Liver (tissue), 9 donors: Measurements from ENCODE around the gene ANAPC5. TPM values are rescaled to one million over a fixed set of nuclear protein-coding genes. Genes with fewer than 3 reads are reported as not detected.
A peak's percentile ranks its signal among the peaks of the same experiment; 100 is the strongest.

ENCODE experiments used
- DNase-seq: peaks from one replicate; pipeline ENCODE4 v3.0.0-alpha.2; 2017; ENCODE audit warnings: low spot score
- H3K27ac ChIP-seq, 2 donors: one replicate each; pipeline ENCODE4 v1.7.0; 2013; ENCODE audit warnings: inconsistent platforms in 2 of 2, low read length in 2 of 2, control low read depth in 1 of 2, low read depth in 1 of 2, mild to moderate bottlenecking in 1 of 2
- H3K27me3 ChIP-seq, 4 donors: one replicate each; pipeline versions ENCODE4 v1.6.1 to v1.7.0; 2013; ENCODE audit warnings: low read length in 3 of 4, inconsistent platforms in 1 of 4, mild to moderate bottlenecking in 1 of 4, moderate library complexity in 1 of 4; ENCODE audit not compliant: control insufficient read depth in 4 of 4, insufficient read depth in 4 of 4
- H3K36me3 ChIP-seq, 4 donors: one replicate each; pipeline versions ENCODE4 v1.6.1 to v1.7.0; 2013; ENCODE audit warnings: low read length in 3 of 4, mild to moderate bottlenecking in 3 of 4, low read depth in 1 of 4, moderate library complexity in 1 of 4; ENCODE audit not compliant: control insufficient read depth in 4 of 4, insufficient read depth in 3 of 4
- H3K4me1 ChIP-seq, 4 donors: one replicate each; pipeline versions ENCODE4 v1.6.1 to v1.7.0; 2013; ENCODE audit warnings: low read length in 3 of 4, mild to moderate bottlenecking in 3 of 4, moderate library complexity in 1 of 4; ENCODE audit not compliant: control insufficient read depth in 4 of 4, insufficient read depth in 4 of 4
- H3K4me3 ChIP-seq, 3 donors: one replicate each; pipeline versions ENCODE4 v1.6.1 to v1.7.0; 2013; ENCODE audit warnings: low read length in 3 of 3, control low read depth in 1 of 3, low read depth in 1 of 3, mild to moderate bottlenecking in 1 of 3
- H3K9ac ChIP-seq, 2 donors: one replicate each; pipeline ENCODE4 v1.7.0; 2013; ENCODE audit warnings: low read length in 2 of 2, mild to moderate bottlenecking in 2 of 2, moderate library complexity in 2 of 2, control low read depth in 1 of 2, low read depth in 1 of 2
- H3K9me3 ChIP-seq, 4 donors: one replicate each; pipeline versions ENCODE4 v1.6.1 to v1.7.0; 2013; ENCODE audit warnings: low read length in 3 of 4; ENCODE audit not compliant: control insufficient read depth in 4 of 4
- ATF3 ChIP-seq: IDR thresholded peaks from 2 replicates; pipeline ENCODE4 v1.6.1; 2016; ENCODE audit warnings: antibody characterized with exemption
- EGR1 ChIP-seq, 2 donors: IDR thresholded peaks; 2 replicates each; pipeline ENCODE4 v1.6.1; 2016 to 2018; ENCODE audit warnings: antibody characterized with exemption in 2 of 2, low read depth in 2 of 2
- FOXA1 ChIP-seq: IDR thresholded peaks from 2 replicates; pipeline ENCODE4 v1.6.1; 2016; ENCODE audit warnings: antibody characterized with exemption
- FOXA2 ChIP-seq: IDR thresholded peaks from 2 replicates; pipeline ENCODE4 v1.6.1; 2016; ENCODE audit warnings: antibody characterized with exemption
- GABPA ChIP-seq, 2 donors: IDR thresholded peaks in 1 of 2; conservative IDR thresholded peaks in 1 of 2; 2 replicates each; pipeline ENCODE4 v1.6.1; 2016; ENCODE audit warnings: antibody characterized with exemption in 2 of 2, mild to moderate bottlenecking in 1 of 2, moderate library complexity in 1 of 2
- HNF4A ChIP-seq, 2 donors: conservative IDR thresholded peaks; 2 replicates each; pipeline ENCODE4 v1.6.1; 2016; ENCODE audit warnings: antibody characterized with exemption in 2 of 2, mild to moderate bottlenecking in 2 of 2
- HNF4G ChIP-seq: IDR thresholded peaks from 2 replicates; pipeline ENCODE4 v1.6.1; 2016; ENCODE audit warnings: antibody characterized with exemption
- RAD21 ChIP-seq, 2 donors: IDR thresholded peaks; 2 replicates each; pipeline ENCODE4 v1.6.1; 2016; ENCODE audit warnings: antibody characterized with exemption in 2 of 2, mild to moderate bottlenecking in 2 of 2
- REST ChIP-seq: IDR thresholded peaks from 2 replicates; pipeline ENCODE4 v1.6.1; 2016; ENCODE audit warnings: antibody characterized with exemption, mild to moderate bottlenecking
- RXRA ChIP-seq, 2 donors: IDR thresholded peaks; 2 replicates each; pipeline ENCODE4 v1.6.1; 2017 to 2018; ENCODE audit warnings: antibody characterized with exemption in 2 of 2, mild to moderate bottlenecking in 1 of 2
- SP1 ChIP-seq: IDR thresholded peaks from 2 replicates; pipeline ENCODE4 v1.6.1; 2018; ENCODE audit warnings: antibody characterized with exemption, mild to moderate bottlenecking
- TAF1 ChIP-seq: conservative IDR thresholded peaks from 2 replicates; pipeline ENCODE4 v1.6.1; 2016; ENCODE audit warnings: antibody characterized with exemption, mild to moderate bottlenecking
- WGBS: extraction: QIAGEN DNeasy Blood & Tissue Kit; methylation state at CpG from one replicate; pipeline ENCODE4 v1.1.7; 2013; 5-methylcytosine and 5-hydroxymethylcytosine counted together
- polyA plus RNA-seq, 2 donors: library from polyadenylated mRNA; stranded (reverse) in 1 of 2; unstranded in 1 of 2; fragments of 200-250 nt in 1 of 2; fragments of >200 nt in 1 of 2; fragmentation: Nextera tagmentation in 1 of 2; extraction: Ambion mirVana in 1 of 2; gene quantifications; one replicate each; pipeline versions ENCODE4 v1.2.1 to v1.2.3, GENCODE V29; 2013 to 2015
- total RNA-seq, 2 donors: library from RNA; depleted of rRNA; stranded (reverse); fragments of >200 nt; gene quantifications; one replicate each; pipeline ENCODE4 v1.2.3, GENCODE V29; 2014
- TF ChIP-seq, protein P1 (sequence below): IDR thresholded peaks from 2 replicates; pipeline ENCODE4 v1.6.1; 2016; ENCODE audit warnings: antibody characterized with exemption
- TF ChIP-seq, protein P2 (sequence below): fragments of 150-350 bp; IDR thresholded peaks from 2 replicates; pipeline ENCODE4 v1.5.1; 2017; ENCODE audit warnings: improper control_type of control experiment, low read depth, low read length; ENCODE audit not compliant: missing input control
- donor health status: healthy.
- donor health status: healthy.
- donor health status: healthy.
- donor health status: healthy.
- donor health status: healthy.

ANAPC5 gene
- total and polyA plus RNA-seq, 4 donors = 44.1 to 111 (median 62.2) TPM

GRCh38 chr12:121355818-121356217 is 3.6 kb upstream of the ANAPC5 start:
- no peaks in the 10 kb centered on the region for H3K27me3 ChIP-seq
- H3K9ac ChIP-seq = no peak overlapping the region
- no peak overlapping the region for H3K27ac ChIP-seq
- TF ChIP-seq RAD21 (IDR thresholded peaks at IDR 0.05) (no peak), HNF4A (conservative IDR thresholded peaks at IDR 0.05) (no peak), RXRA (IDR thresholded peaks at IDR 0.05) (no peak), REST (no peak), HNF4G (no peak), SP1 (no peak), GABPA (IDR thresholded peaks at IDR 0.05 in 1 of 2, conservative IDR thresholded peaks at IDR 0.05 in 1 of 2) (no peak), ATF3 (no peak), EGR1 (IDR thresholded peaks at IDR 0.05; ENCODE audit: low read depth in 2 of 2) (no peak)
- 87% methylated on average over 6 of the region's 6 CpGs for WGBS
- peaks cover 5 to 12% (median 10%) of the 10 kb centered on the region in 4 donors for H3K4me1 ChIP-seq
- DNase-seq = no peak
- H3K9me3 ChIP-seq = no peaks in the 10 kb centered on the region
- H3K36me3 ChIP-seq = no peaks in the 10 kb centered on the region
- H3K4me3 ChIP-seq = no peak overlapping the region

DNA sequence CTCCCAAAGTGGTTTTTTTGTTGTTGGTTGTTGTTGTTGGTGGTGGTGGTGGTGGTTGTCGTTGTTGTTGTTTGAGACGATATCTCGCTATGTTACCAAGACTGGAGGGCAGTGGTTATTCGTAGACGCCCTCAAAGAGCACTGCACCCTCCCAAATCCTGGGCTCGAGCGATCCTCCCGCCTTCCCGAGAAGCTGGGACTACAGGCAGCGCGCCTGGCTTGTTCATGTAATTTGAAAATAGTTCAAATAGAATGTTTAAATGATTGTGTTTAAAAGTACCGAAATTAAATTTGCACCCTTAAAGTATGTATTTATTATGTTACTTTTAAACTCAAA is 439 bp upstream of the ANAPC5 start:
- Histone ChIP-seq H3K9me3 (no peaks in the 10 kb centered on the region), H3K4me3 (peak overlapping the region; percentile 44 to 100 (median 75)), H3K27ac (peak overlapping the region; percentile 42 to 47), H3K36me3 (peaks cover 0 to 1% (median 0%) of the 10 kb centered on the region in 4 donors), H3K9ac (peak overlapping the region in 1 of 2 donors; percentile 11), H3K27me3 (no peaks in the 10 kb centered on the region), H3K4me1 (peaks cover 4 to 16% (median 13%) of the 10 kb centered on the region in 4 donors)
- DNase-seq = no peak
- under 1% methylated on average over 12 of the region's 12 CpGs for WGBS
- TF ChIP-seq FOXA1 = no peak
- TF ChIP-seq, protein P1, sequence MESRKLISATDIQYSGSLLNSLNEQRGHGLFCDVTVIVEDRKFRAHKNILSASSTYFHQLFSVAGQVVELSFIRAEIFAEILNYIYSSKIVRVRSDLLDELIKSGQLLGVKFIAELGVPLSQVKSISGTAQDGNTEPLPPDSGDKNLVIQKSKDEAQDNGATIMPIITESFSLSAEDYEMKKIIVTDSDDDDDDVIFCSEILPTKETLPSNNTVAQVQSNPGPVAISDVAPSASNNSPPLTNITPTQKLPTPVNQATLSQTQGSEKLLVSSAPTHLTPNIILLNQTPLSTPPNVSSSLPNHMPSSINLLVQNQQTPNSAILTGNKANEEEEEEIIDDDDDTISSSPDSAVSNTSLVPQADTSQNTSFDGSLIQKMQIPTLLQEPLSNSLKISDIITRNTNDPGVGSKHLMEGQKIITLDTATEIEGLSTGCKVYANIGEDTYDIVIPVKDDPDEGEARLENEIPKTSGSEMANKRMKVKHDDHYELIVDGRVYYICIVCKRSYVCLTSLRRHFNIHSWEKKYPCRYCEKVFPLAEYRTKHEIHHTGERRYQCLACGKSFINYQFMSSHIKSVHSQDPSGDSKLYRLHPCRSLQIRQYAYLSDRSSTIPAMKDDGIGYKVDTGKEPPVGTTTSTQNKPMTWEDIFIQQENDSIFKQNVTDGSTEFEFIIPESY = no peak
- no peak for TF ChIP-seq HNF4G
- no peak for TF ChIP-seq TAF1
- TF ChIP-seq RAD21 (IDR thresholded peaks at IDR 0.05) = no peak

- H3K4me1 ChIP-seq = peaks cover 4 to 12% (median 10%) of the 10 kb centered on the region in 4 donors
- 87% methylated on average over 2 of the region's 2 CpGs for WGBS
- no peak overlapping the region for H3K27ac ChIP-seq
- no peaks in the 10 kb centered on the region for H3K9me3 ChIP-seq
- peaks cover 5 to 50% (median 40%) of the 10 kb centered on the region in 4 donors for H3K36me3 ChIP-seq
- no peak for DNase-seq
- H3K9ac ChIP-seq = no peak overlapping the region
- TF ChIP-seq FOXA2 (no peak), RXRA (IDR thresholded peaks at IDR 0.05) (no peak), ATF3 (no peak), FOXA1 (no peak), EGR1 (IDR thresholded peaks at IDR 0.05; ENCODE audit: low read depth in 2 of 2) (no peak)
- TF ChIP-seq, protein P2, sequence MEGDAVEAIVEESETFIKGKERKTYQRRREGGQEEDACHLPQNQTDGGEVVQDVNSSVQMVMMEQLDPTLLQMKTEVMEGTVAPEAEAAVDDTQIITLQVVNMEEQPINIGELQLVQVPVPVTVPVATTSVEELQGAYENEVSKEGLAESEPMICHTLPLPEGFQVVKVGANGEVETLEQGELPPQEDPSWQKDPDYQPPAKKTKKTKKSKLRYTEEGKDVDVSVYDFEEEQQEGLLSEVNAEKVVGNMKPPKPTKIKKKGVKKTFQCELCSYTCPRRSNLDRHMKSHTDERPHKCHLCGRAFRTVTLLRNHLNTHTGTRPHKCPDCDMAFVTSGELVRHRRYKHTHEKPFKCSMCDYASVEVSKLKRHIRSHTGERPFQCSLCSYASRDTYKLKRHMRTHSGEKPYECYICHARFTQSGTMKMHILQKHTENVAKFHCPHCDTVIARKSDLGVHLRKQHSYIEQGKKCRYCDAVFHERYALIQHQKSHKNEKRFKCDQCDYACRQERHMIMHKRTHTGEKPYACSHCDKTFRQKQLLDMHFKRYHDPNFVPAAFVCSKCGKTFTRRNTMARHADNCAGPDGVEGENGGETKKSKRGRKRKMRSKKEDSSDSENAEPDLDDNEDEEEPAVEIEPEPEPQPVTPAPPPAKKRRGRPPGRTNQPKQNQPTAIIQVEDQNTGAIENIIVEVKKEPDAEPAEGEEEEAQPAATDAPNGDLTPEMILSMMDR = no peak
- no peak overlapping the region for H3K4me3 ChIP-seq
- no peaks in the 10 kb centered on the region for H3K27me3 ChIP-seq
Measured at GRCh38 chr12:121346747-121347146, 5.5 kb downstream of the ANAPC5 start.
